Thoracic aorta (tissue), 2 donors: Measurements from ENCODE around the gene LYG1. TPM values are rescaled to one million over a fixed set of nuclear protein-coding genes. Genes with fewer than 3 reads are reported as not detected.
"Not testable (repeated sequence)": the region's sequence is repeated elsewhere in the genome, so short reads cannot be mapped to it uniquely, and the experiment has no call there.

Source experiments
- ATAC-seq: fragments of 150-250 bp; one replicate; pipeline ENCODE4 v1.8.0; 2017; ENCODE audit warnings: low read depth; ENCODE audit not compliant: insufficient number of reproducible peaks, low FRiP score
- DNase-seq: peaks from one replicate; pipeline ENCODE4 v3.0.0-alpha.2; 2020; ENCODE audit warnings: low spot score
- H3K27ac ChIP-seq, 2 donors: fragments of 200-600 bp; sonication (generic); 1 replicate in 1 of 2; 2 replicates in 1 of 2; pipeline ENCODE4 v1.5.1; 2016; ENCODE audit warnings: mild to moderate bottlenecking in 2 of 2, moderate library complexity in 2 of 2
- H3K27me3 ChIP-seq: fragments of 200-600 bp; sonication (generic); replicated peaks from 2 replicates; pipeline ENCODE4 v1.6.0; 2016; ENCODE audit warnings: mild to moderate bottlenecking; ENCODE audit not compliant: insufficient read depth
- H3K36me3 ChIP-seq: fragments of 200-600 bp; sonication (generic); one replicate; pipeline ENCODE4 v1.5.1; 2016
- H3K4me1 ChIP-seq, 2 donors: fragments of 200-600 bp; sonication (generic); 1 replicate in 1 of 2; 2 replicates in 1 of 2; pipeline versions ENCODE4 v1.5.1 to v1.6.0; 2016; ENCODE audit warnings: low read depth in 2 of 2, mild to moderate bottlenecking in 1 of 2; ENCODE audit not compliant: control insufficient read depth in 1 of 2
- H3K4me3 ChIP-seq: fragments of 200-600 bp; sonication (generic); 2 replicates; pipeline ENCODE4 v1.5.1; 2016; ENCODE audit warnings: mild to moderate bottlenecking
- H3K9me3 ChIP-seq: fragments of 200-600 bp; sonication (generic); 2 replicates; pipeline ENCODE4 v1.5.1; 2016
- total RNA-seq, 2 donors: library from RNA; depleted of rRNA; stranded (reverse); fragments of >200 nt; gene quantifications; one replicate each; pipeline versions ENCODE4 v1.1.0 to v1.2.3, GENCODE V29; 2016
- TF ChIP-seq, protein P1 (sequence below): fragments of 200-600 bp; sonication (generic); IDR thresholded peaks from one replicate; pipeline ENCODE4 v1.5.1; 2019; ENCODE audit warnings: antibody characterized with exemption

The LYG1 gene
- total RNA-seq, 2 donors from 2014 or later = 5.8 TPM; not detected in 1

DNA sequence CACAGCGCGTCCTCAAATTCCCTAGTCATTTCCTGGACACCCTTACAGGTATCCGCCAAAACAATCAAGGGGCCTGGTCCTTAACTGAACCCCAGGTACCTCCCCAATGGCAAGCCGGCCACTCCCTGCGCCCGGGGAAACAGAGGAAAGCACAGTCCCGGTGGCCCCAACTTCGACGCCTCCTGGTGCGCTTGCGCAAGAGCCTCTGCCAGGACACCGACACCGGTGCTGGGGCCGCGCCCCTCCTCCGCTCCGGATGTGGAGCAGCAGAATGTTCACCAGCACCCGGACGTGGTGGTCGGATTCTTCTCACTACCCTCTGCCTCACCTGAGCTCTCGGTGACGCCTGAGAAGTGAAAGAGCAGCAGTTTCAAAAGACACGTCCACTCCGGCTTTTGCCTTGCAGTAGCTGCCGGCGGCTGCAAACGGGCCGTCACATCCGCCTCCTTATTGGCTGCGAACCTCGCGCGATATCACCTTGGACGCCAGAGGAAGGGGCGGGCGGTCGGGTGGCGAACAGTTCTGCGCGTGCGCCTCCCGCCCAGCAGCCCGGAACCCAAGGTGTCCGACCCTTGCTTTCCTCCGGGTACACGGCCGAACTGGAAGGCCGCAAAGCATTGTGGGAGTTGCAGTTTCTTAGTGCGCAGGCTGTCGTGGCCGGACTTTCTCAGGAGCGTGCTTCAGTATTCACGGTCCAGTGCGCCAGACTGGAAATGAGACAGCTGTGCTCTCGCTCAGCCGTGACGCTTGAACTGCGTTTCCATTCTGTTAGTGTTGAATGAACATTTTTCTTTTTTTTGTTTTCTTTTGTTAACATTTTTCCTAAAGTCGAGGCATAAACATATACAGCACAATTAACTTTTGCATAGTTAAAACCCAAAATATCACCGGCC lies 35.2 kb upstream of the LYG1 start, which contains the start of gene TXNDC9:
Gene TXNDC9, minus strand, starts transcription at position 423 of the 893 bp plus-strand sequence. CDS start 3,123 bp downstream, outside the sequence.
- TF ChIP-seq, protein P1, sequence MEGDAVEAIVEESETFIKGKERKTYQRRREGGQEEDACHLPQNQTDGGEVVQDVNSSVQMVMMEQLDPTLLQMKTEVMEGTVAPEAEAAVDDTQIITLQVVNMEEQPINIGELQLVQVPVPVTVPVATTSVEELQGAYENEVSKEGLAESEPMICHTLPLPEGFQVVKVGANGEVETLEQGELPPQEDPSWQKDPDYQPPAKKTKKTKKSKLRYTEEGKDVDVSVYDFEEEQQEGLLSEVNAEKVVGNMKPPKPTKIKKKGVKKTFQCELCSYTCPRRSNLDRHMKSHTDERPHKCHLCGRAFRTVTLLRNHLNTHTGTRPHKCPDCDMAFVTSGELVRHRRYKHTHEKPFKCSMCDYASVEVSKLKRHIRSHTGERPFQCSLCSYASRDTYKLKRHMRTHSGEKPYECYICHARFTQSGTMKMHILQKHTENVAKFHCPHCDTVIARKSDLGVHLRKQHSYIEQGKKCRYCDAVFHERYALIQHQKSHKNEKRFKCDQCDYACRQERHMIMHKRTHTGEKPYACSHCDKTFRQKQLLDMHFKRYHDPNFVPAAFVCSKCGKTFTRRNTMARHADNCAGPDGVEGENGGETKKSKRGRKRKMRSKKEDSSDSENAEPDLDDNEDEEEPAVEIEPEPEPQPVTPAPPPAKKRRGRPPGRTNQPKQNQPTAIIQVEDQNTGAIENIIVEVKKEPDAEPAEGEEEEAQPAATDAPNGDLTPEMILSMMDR = no peak
- DNase-seq = peak; percentile 97
- peaks cover 26 to 42% of the 10 kb centered on the region in 2 donors for H3K4me1 ChIP-seq
- H3K9me3 ChIP-seq = no peaks in the 10 kb centered on the region
- no peaks in the 10 kb centered on the region for H3K36me3 ChIP-seq
- peak within 1 kb of the TSS; percentile 82 to 94 for H3K27ac ChIP-seq
- ATAC-seq = peak; percentile 91
- H3K4me3 ChIP-seq = peak within 1 kb of the TSS; percentile 93
- no peaks in the 10 kb centered on the region for H3K27me3 ChIP-seq

DNA sequence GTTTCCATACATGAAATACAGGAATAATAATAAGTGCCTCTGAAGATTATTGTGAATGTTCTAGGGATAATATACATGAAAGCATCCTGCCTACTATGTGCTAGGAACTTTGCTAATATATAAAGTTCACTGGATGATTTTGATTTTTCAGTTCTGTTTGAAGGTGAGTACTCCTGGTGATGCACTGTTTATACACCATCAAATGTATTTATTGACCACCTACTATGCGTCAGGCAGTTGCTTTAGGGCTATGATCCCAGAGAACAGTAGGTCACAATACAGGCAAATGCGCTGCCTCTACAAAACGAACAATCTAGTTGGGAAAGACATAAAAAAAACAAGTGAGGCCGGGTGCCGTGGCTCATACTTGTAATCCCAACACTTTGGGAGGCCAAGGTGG lies 24.4 kb upstream of the LYG1 start:
- TF ChIP-seq, protein P1 = no peak
- Histone ChIP-seq H3K27ac (peak overlapping the region in 1 of 2 donors; percentile 72), H3K36me3 (peaks cover 16% of the 10 kb centered on the region), H3K9me3 (no peaks in the 10 kb centered on the region), H3K4me3 (no peak overlapping the region), H3K4me1 (peaks cover 0 to 10% of the 10 kb centered on the region in 2 donors), H3K27me3 (no peaks in the 10 kb centered on the region)
- DNase-seq (no peak), ATAC-seq (no peak)

DNA sequence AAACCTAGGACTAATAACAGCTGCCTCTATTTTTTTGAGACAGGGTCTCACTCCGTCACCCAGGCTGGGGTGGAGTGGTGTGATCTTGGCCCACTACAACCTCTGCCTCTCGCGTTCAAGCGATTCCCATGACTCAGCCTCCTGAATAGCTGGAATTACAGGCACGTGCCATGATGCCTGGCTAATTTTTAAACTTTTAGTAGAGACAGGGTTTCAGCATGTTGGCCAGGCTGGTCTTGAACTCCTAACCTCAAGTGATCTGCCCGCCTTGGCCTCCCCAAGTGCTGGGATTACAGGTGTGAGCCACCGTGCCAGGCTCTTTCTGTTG lies 16.8 kb upstream of the LYG1 start:
- H3K27ac ChIP-seq, H3K4me1 ChIP-seq, H3K27me3 ChIP-seq, H3K4me3 ChIP-seq, H3K9me3 ChIP-seq, DNase-seq, ATAC-seq: not testable (repeated sequence)
- peaks cover 17% of the 10 kb centered on the region for H3K36me3 ChIP-seq

GRCh38 chr2:99317161-99317872 lies 16.3 kb upstream of the LYG1 start:
- no peaks in the 10 kb centered on the region for H3K27me3 ChIP-seq
- ATAC-seq = no peak
- no peaks in the 10 kb centered on the region for H3K9me3 ChIP-seq
- H3K27ac ChIP-seq = no peak overlapping the region
- DNase-seq = no peak
- no peaks in the 10 kb centered on the region for H3K4me1 ChIP-seq
- H3K36me3 ChIP-seq = peaks cover 17% of the 10 kb centered on the region
- H3K4me3 ChIP-seq = no peak overlapping the region
- TF ChIP-seq, protein P1 = no peak

GRCh38 chr2:99299580-99299979 lies 1.4 kb downstream of the LYG1 start:
- ATAC-seq (no peak), DNase-seq (no peak)
- Histone ChIP-seq H3K27ac (no peak overlapping the region), H3K4me3 (no peak overlapping the region), H3K9me3 (no peaks in the 10 kb centered on the region), H3K4me1 (no peaks in the 10 kb centered on the region), H3K36me3 (peaks cover 8% of the 10 kb centered on the region), H3K27me3 (no peaks in the 10 kb centered on the region)
- TF ChIP-seq, protein P1 = no peak
